Kidney tubule cell (primary cell): ENCODE data around the gene KRTAP5-7.
"Not testable (repeated sequence)": the region's sequence is repeated elsewhere in the genome, so short reads cannot be mapped to it uniquely, and the experiment has no call there.

ENCODE experiments used
- DNase-seq: peaks from one replicate; pipeline ENCODE4 v3.0.0-alpha.2; 2018; ENCODE audit warnings: low spot score

The KRTAP5-7 gene

GRCh38 chr11:71526796-71527575 lies at the start of gene KRTAP5-7:
Gene KRTAP5-7, plus strand, starts transcription at chr11:71527267. Its CDS starts 34 bp downstream, at chr11:71527301.
- not testable (repeated sequence) for DNase-seq

- no peak for DNase-seq
Observed at GRCh38 chr11:71477641-71478527, 49.2 kb upstream of the KRTAP5-7 start.

GRCh38 chr11:71478528-71478840 lies 48.6 kb upstream of the KRTAP5-7 start:
- DNase-seq: no peak

GRCh38 chr11:71481101-71481960 lies 45.7 kb upstream of the KRTAP5-7 start:
- no peak for DNase-seq

- DNase-seq: no peak
Observed at GRCh38 chr11:71482216-71482615, 44.9 kb upstream of the KRTAP5-7 start.

- DNase-seq: no peak
Observed at GRCh38 chr11:71482746-71483364, 44.2 kb upstream of the KRTAP5-7 start.

GRCh38 chr11:71483692-71484091 lies 43.4 kb upstream of the KRTAP5-7 start:
- DNase-seq: no peak

- no peak for DNase-seq
Observed at GRCh38 chr11:71484248-71485062, 42.6 kb upstream of the KRTAP5-7 start.

- DNase-seq: no peak
Observed at GRCh38 chr11:71485063-71485399, 42.0 kb upstream of the KRTAP5-7 start.

- no peak for DNase-seq
Observed at GRCh38 chr11:71485466-71485865, 41.6 kb upstream of the KRTAP5-7 start.

GRCh38 chr11:71486320-71486719 lies 40.7 kb upstream of the KRTAP5-7 start:
- DNase-seq: no peak

- DNase-seq: no peak
Observed at GRCh38 chr11:71488681-71489270, 38.3 kb upstream of the KRTAP5-7 start.

- peak; percentile 83 for DNase-seq
Observed at GRCh38 chr11:71489311-71490043, 37.6 kb upstream of the KRTAP5-7 start.

GRCh38 chr11:71490044-71490730 lies 36.9 kb upstream of the KRTAP5-7 start:
- DNase-seq: no peak

- no peak for DNase-seq
Observed at GRCh38 chr11:71490731-71491390, 36.2 kb upstream of the KRTAP5-7 start.

- no peak for DNase-seq
Observed at GRCh38 chr11:71491531-71491930, 35.5 kb upstream of the KRTAP5-7 start.

- DNase-seq: no peak
Observed at GRCh38 chr11:71491940-71492339, 35.1 kb upstream of the KRTAP5-7 start.

- no peak for DNase-seq
Observed at GRCh38 chr11:71495286-71496230, 31.5 kb upstream of the KRTAP5-7 start.
